H1 (cell line): ENCODE data around the gene CAPN10.

Source experiments
- CBX5 ChIP-seq: fragments of 300-800, 300-1000 bp; sonication (generic); IDR thresholded peaks from 2 replicates; pipeline ENCODE4 v1.7.1; 2016; ENCODE audit warnings: antibody characterized with exemption, low read length, low read depth
- CHD2 ChIP-seq: IDR thresholded peaks from 2 replicates; pipeline ENCODE4 v1.6.1; 2012; ENCODE audit warnings: low read length, improper control_type of control experiment
- CTCF ChIP-seq, 3 experiments: IDR thresholded peaks; 1 replicate in 2 of 3; 2 replicates in 1 of 3; pipeline versions ENCODE4 v1.5.1 to v1.6.1; 2011; ENCODE audit warnings: low read length in 3 of 3, mild to moderate bottlenecking in 3 of 3, inconsistent platforms in 2 of 3, low read depth in 1 of 3, moderate library complexity in 1 of 3; ENCODE audit not compliant: insufficient read depth in 1 of 3; ENCODE audit errors: control extremely low read depth in 1 of 3
- FOSL1 ChIP-seq: IDR thresholded peaks from 2 replicates; pipeline ENCODE4 v1.6.1; 2011; ENCODE audit warnings: mild to moderate bottlenecking, low read depth, low read length, moderate library complexity; ENCODE audit not compliant: insufficient read depth
- MAFK ChIP-seq: IDR thresholded peaks from 2 replicates; pipeline ENCODE4 v1.6.1; 2012; ENCODE audit warnings: low read depth, mild to moderate bottlenecking, improper control_type of control experiment, low read length
- POLR2A ChIP-seq, 2 experiments: IDR thresholded peaks; 1 replicate in 1 of 2; 2 replicates in 1 of 2; pipeline ENCODE4 v1.6.1; 2011; ENCODE audit warnings: low read depth in 2 of 2, low read length in 2 of 2, mild to moderate bottlenecking in 2 of 2; ENCODE audit errors: control extremely low read depth in 1 of 2
- TAF1 ChIP-seq: IDR thresholded peaks from 2 replicates; pipeline ENCODE4 v1.6.1; 2011; ENCODE audit warnings: mild to moderate bottlenecking, low read depth, low read length

GRCh38 chr2:240614391-240614790 is 27.9 kb downstream of the CAPN10 start:
- TF ChIP-seq CTCF (IDR thresholded peaks at IDR 0.05; ENCODE audit: control extremely low read depth in 1 of 3, insufficient read depth in 1 of 3, low read depth in 1 of 3, low read length in 3 of 3) (no peak), FOSL1 (no peak), MAFK (no peak), CHD2 (no peak), CBX5 (no peak), POLR2A (IDR thresholded peaks at IDR 0.05; ENCODE audit: control extremely low read depth in 1 of 2, low read depth in 2 of 2, low read length in 2 of 2) (no peak), TAF1 (no peak)
